Hindlimb muscle (tissue), 1 donor: ENCODE results near the gene WDR20. TPM values are rescaled to one million over a fixed set of nuclear protein-coding genes. Genes with fewer than 3 reads are reported as not detected.
A peak's percentile ranks its signal among the peaks of the same experiment; 100 is the strongest.
"Not testable (repeated sequence)": the region's sequence is repeated elsewhere in the genome, so short reads cannot be mapped to it uniquely, and the experiment has no call there.

Source experiments
- DNase-seq: peaks from one replicate; pipeline ENCODE4 v3.0.0-alpha.2; 2013
- polyA plus RNA-seq: library from polyadenylated mRNA; unstranded; fragments of 120-200 nt; gene quantifications from one replicate; pipeline ENCODE4 v1.2.1, GENCODE V29; 2013; ENCODE audit not compliant: insufficient read length

The WDR20 gene
- 26.3 TPM for polyA plus RNA-seq

- peak; percentile 97 for DNase-seq
Observed at GRCh38 chr14:102139286-102140026, at the start of gene WDR20. Gene WDR20, plus strand, starts transcription at chr14:102139897. Its CDS starts 27 bp downstream, at chr14:102139924.

- no peak for DNase-seq
Observed at GRCh38 chr14:102090713-102091112, 49.0 kb upstream of the WDR20 start.

GRCh38 chr14:102092806-102093205 lies 46.9 kb upstream of the WDR20 start:
- no peak for DNase-seq

DNA sequence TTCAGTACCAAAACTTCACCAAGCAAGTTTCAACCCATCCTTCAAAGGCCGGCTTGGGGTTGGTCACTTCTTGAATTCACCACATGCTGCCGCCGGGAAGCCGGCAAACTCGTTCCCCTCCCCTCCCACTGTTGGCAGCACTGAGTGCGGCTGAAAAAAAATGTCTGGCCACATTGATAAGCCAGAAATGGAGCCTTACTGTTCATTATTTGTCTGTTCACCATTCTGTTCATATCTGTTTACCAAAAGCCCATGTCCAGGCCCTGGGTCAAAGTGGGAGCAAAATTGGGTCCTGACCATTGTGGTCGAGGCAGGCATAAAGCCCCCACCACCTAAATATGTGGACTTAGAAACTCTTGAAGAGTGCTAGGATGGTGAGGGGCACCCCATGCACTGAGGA lies 45.6 kb upstream of the WDR20 start:
- no peak for DNase-seq

GRCh38 chr14:102095231-102095870 lies 44.3 kb upstream of the WDR20 start:
- no peak for DNase-seq

GRCh38 chr14:102095871-102096568 lies 43.7 kb upstream of the WDR20 start:
- no peak for DNase-seq

- peak; percentile 82 for DNase-seq
Observed at GRCh38 chr14:102096569-102097188, 43.0 kb upstream of the WDR20 start.

DNA sequence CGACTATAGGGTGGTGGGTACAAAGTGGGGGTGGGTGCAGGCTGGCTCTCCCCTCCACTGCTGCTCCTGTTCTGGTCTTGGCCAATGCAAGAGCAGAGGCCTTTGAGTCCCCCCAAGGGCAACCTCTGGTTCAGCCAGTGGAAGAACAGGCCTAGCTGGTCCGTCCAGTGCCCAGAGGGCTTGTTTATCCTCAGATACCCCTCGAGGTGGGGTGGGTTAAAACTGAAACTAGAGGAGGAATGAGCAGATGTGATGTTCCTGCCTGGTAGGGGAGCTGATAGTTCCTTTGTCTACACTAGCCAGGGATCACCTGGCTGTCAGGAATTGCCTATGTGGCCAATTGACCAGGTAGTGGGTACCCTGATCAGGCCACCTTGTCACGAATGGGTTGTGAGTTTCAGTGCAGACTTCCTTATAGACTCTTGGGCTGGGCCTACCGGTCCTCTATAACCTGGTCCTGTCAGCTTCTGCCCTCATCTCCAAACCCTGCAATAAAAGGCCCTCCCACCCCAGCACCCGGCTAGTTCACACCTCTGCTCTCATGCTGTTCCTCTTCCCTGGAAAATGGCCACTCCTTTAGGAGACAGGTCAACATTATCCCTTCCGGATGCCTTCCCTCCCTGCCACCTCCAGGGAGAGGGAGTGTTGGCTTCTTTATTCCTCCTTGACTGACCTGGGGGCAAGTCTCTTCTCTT lies 42.1 kb upstream of the WDR20 start:
- DNase-seq: no peak

- no peak for DNase-seq
Observed at GRCh38 chr14:102103062-102103695, 36.5 kb upstream of the WDR20 start.

DNA sequence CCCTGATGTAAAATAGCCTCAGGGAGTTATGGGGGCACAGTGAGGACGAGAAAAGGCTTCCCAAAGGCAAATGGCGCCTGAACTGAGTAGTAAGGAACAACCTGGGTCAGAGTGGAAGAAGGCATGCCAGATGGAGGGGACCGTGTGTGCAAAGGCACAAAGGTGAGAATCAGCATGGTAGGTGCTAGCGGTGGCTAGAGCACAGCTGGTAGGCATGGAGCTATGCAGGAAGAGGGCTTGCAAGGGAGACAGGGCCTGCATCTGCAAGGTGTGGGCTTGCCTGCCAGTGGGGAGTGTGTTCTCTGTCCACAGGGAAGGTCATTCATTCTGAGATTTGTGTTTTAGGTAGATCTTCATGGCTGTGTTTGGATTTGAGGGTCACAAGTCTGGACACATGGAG lies 34.3 kb upstream of the WDR20 start:
- no peak for DNase-seq

DNA sequence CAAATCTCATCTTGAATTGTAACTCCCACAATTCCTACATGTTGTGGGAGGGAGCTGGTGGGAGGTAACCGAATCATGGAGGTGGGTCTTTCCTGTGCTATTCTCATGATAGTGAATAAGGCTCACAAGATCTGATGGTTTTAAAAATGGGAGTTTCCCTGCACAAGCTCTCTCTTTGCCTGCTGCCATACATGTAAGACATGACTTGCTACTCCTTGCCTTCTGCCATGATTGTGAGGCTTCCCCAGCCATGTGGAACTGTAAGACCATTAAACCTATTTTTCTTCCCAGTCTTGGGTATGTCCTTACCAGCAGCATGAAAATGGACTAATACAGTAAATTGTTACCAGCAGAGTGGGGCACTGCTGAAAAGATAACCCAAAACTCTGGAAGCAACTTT lies 30.4 kb upstream of the WDR20 start:
- not testable (repeated sequence) for DNase-seq

- no peak for DNase-seq
Observed at GRCh38 chr14:102111101-102111500, 28.6 kb upstream of the WDR20 start.

GRCh38 chr14:102116361-102117180 lies 23.1 kb upstream of the WDR20 start:
- DNase-seq: no peak

DNA sequence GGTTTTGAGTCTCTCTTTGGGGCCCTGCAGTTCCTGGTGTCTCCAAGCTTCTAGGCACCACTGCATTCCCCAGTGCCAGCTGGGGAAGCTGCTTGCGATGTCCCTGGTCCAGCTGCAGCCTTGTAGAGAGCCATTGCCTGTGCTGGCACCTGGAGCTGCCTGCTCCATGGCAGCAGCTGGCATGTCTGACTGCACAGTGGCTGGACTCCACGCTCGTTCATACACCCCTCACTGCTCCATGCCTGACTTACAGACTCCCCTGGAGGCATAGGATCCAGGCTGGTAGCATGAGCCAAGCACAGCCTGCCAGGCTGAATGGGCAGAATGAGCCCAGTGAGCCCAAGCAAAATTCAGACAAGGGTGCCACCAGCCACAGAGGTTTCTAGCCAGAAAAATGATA lies 21.8 kb upstream of the WDR20 start:
- DNase-seq: no peak

GRCh38 chr14:102120888-102121287 lies 18.8 kb upstream of the WDR20 start:
- no peak for DNase-seq

DNA sequence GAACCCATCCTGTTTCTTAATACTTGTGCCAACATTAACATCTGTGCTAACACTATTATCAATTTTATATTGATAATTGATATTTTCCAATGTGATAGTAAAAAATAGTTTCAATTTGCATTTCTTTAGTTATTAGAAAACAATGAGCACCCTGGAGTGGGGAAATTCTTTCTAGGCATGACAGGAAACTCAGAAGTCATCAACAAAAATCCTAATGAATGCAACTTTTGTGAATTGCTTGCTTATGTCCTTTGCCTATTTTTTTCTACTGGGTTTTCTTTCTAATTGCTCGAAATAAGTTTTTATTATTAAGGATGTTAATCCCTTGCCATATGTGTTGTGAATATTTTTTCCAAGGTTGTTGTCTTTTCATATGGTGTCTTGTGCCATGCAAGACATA lies 18.1 kb upstream of the WDR20 start:
- DNase-seq: no peak

GRCh38 chr14:102124419-102124818 lies 15.3 kb upstream of the WDR20 start:
- no peak for DNase-seq

DNA sequence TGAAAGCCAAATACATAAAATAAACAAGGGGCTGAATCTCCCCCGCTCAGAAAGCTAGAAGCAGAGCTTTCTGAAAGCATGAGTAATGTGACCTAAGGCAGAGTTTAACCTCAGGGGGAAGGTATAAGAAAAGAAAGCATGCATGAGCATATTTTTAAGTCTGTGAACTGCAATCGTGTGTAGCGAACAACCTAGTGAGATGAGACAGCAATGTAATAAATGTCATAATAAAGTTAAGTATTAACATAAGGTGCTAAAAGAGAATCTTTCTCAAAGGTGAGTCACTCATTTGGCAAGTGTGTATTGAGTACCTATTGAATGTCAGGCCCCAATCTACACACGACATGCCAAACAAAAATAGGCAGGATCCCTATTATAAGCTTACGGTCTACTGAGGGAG lies 14.2 kb upstream of the WDR20 start:
- DNase-seq: no peak

DNA sequence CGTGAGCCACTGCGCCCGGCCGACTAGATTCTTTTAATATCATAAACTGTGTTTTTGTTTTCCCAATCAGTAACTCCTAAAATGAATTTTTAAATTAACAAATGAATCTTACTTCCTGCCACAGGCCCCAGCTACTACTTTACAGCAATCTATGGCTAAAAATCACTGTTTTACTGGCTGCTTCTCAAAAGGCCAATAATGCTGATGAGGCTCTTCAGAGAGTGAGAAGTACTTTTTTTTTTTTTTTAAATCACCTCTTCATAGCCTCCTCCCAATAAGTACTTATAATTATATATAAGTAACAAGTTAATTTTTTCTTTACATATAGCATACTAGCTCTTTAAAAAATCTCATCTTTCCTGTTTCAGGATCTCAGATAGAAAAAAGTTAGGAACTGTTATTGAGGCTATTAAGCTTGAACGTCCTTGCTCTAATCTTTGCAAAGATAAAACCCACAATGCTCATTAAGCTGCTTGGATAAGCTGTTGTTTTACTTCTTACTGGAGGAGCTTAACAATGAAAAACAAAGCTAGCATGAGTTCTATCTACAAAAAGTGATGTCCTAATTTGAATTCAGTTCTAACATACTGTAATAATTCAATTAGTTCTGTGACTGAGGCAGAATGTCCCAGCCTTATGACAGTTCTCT lies 12.8 kb upstream of the WDR20 start:
- no peak for DNase-seq

DNA sequence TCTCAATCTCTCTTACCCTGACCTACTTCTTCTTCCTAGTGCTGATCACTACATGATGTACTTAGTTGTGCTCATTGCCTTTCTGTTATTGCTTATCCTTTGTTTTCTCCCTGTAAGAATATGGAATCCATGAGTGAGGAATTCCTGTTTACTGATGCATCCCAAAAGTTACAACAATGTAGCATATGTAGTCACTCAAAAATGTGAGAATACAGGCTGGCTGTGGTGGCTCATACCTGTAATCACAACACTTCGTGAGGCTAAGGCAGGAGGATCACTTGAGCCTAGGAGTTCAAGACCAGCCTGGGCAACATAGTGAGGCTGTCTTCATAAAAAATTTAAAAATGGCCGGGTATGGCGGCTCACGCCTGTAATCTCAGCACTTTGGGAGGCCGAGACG lies 8.0 kb upstream of the WDR20 start:
- no peak for DNase-seq

DNA sequence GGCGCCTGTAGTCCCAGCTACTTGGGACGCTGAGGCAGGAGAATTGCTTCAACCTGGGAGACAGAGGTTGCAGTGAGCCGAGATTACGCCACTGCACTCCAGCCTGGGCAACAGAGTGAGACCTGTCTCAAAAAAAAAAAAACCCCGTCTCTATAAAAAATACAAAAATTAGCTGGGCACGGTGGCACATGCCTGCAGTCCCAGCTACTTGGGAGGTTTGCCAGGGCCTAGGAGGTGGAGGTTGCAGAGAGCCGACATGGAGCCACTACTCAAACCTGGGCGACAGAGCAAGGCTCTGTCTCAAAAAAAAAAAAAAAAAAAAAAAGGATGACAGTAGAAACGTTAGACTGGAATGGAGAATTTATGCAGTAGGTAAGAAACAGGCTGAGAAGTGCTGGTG lies 5.7 kb upstream of the WDR20 start:
- not testable (repeated sequence) for DNase-seq
